DOHH2 (cell line): Measurements from ENCODE around the gene FBXO34.
"Not testable (repeated sequence)": the region's sequence is repeated elsewhere in the genome, so short reads cannot be mapped to it uniquely, and the experiment has no call there.

Source experiments
- H3F3A ChIP-seq: fragments of 200-600 bp; sonication (generic), shearing (Covaris generic); 2 replicates; pipeline ENCODE4 v1.6.0; 2016; ENCODE audit warnings: antibody characterized with exemption, mild to moderate bottlenecking; ENCODE audit not compliant: control insufficient read depth, insufficient read depth
- H3K27ac ChIP-seq: fragments of 200-600 bp; sonication (generic); 2 replicates; pipeline ENCODE4 v1.5.1; 2014; ENCODE audit warnings: low read depth, mild to moderate bottlenecking, low read length, moderate library complexity
- H3K27me3 ChIP-seq: fragments of 200-600 bp; sonication (generic); 2 replicates; pipeline ENCODE4 v1.6.1; 2014; ENCODE audit warnings: mild to moderate bottlenecking, low read length, mixed read lengths; ENCODE audit not compliant: control insufficient read depth
- H3K36me3 ChIP-seq: fragments of 200-600 bp; sonication (generic); 2 replicates; pipeline ENCODE4 v1.6.1; 2014; ENCODE audit warnings: mild to moderate bottlenecking, low read length, moderate library complexity, mixed read lengths; ENCODE audit not compliant: control insufficient read depth
- H3K4me1 ChIP-seq: fragments of 200-600 bp; sonication (generic); 2 replicates; pipeline ENCODE4 v1.6.1; 2014; ENCODE audit warnings: mild to moderate bottlenecking, low read length, mixed read lengths; ENCODE audit not compliant: control insufficient read depth
- H3K4me2 ChIP-seq: fragments of 200-600 bp; sonication (generic); 2 replicates; pipeline ENCODE4 v1.6.0; 2014; ENCODE audit warnings: mild to moderate bottlenecking, low read length, moderate library complexity
- H3K4me3 ChIP-seq: fragments of 200-600 bp; sonication (generic); 2 replicates; pipeline ENCODE4 v1.5.1; 2014; ENCODE audit warnings: mild to moderate bottlenecking, low read length, mixed read lengths
- H3K79me2 ChIP-seq: fragments of 200-600 bp; sonication (generic); 2 replicates; pipeline ENCODE4 v1.6.1; 2014; ENCODE audit warnings: mild to moderate bottlenecking, low read length, mixed read lengths; ENCODE audit not compliant: control insufficient read depth
- H3K9me2 ChIP-seq: fragments of 200-600 bp; sonication (generic); replicated peaks from 2 replicates; pipeline ENCODE4 v1.6.1; 2014; ENCODE audit warnings: mild to moderate bottlenecking, low read length, mixed read lengths; ENCODE audit not compliant: control insufficient read depth
- H3K9me3 ChIP-seq: fragments of 200-600 bp; sonication (generic); 2 replicates; pipeline ENCODE4 v1.6.1; 2014; ENCODE audit warnings: antibody characterized with exemption, low read length, mixed read lengths; ENCODE audit not compliant: control insufficient read depth, insufficient read depth
- H4K20me1 ChIP-seq: fragments of 200-600 bp; sonication (generic); 2 replicates; pipeline ENCODE4 v1.6.0; 2014; ENCODE audit warnings: low read depth, mild to moderate bottlenecking, antibody characterized with exemption, low read length, moderate library complexity; ENCODE audit not compliant: control insufficient read depth, insufficient read depth
- EZH2phosphoT487 ChIP-seq: fragments of 200-600 bp; sonication (generic); IDR thresholded peaks from 2 replicates; pipeline ENCODE4 v1.6.1; 2017; ENCODE audit warnings: borderline replicate concordance, mild to moderate bottlenecking, antibody characterized with exemption, low read length, moderate library complexity, mixed read lengths
- TF ChIP-seq, protein P1 (sequence below): fragments of 200-600 bp; sonication (generic); IDR thresholded peaks from one replicate; pipeline ENCODE4 v1.5.1; 2014; ENCODE audit warnings: antibody characterized with exemption, mild to moderate bottlenecking, low read depth, low read length; ENCODE audit not compliant: poor library complexity, severe bottlenecking

FBXO34 gene

DNA sequence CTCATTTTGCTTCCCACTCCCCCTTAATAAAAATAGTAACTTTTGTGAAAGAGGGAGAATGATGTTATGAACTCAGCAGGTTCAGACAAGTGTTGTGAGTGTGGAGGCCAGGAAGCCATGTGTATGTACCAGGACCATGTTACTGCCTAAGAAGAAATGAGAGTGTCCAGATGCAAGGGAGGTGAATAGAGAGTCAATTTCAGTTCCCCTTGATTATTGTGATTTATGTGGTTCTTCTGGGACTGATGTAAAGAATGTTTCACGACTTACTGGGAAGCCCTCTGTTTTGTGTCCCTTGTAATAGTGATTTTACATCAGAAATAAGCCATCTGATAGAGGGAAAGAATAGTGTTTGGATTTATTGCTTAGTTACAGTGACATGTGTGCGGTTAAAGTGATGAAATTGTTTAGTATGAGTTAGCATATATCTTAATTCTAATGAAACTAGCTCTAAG is 32.5 kb downstream of the FBXO34 start:
- Histone ChIP-seq H3K27me3 (no peaks in the 10 kb centered on the region), H3K36me3 (peaks cover 2% of the 10 kb centered on the region), H3F3A (0 out of 2 replicates have a peak, but pooled peaks cover 5% of the 10 kb centered on the region), H4K20me1 (no peaks in the 10 kb centered on the region), H3K79me2 (peaks cover 84% of the 10 kb centered on the region), H3K4me2 (peak overlapping the region; percentile 22), H3K4me1 (peaks cover 26% of the 10 kb centered on the region), H3K4me3 (no peak overlapping the region), H3K9me2 (no peaks in the 10 kb centered on the region), H3K27ac (no peak overlapping the region), H3K9me3 (no peaks in the 10 kb centered on the region)
- TF ChIP-seq EZH2phosphoT487: no peak
- TF ChIP-seq, protein P1, sequence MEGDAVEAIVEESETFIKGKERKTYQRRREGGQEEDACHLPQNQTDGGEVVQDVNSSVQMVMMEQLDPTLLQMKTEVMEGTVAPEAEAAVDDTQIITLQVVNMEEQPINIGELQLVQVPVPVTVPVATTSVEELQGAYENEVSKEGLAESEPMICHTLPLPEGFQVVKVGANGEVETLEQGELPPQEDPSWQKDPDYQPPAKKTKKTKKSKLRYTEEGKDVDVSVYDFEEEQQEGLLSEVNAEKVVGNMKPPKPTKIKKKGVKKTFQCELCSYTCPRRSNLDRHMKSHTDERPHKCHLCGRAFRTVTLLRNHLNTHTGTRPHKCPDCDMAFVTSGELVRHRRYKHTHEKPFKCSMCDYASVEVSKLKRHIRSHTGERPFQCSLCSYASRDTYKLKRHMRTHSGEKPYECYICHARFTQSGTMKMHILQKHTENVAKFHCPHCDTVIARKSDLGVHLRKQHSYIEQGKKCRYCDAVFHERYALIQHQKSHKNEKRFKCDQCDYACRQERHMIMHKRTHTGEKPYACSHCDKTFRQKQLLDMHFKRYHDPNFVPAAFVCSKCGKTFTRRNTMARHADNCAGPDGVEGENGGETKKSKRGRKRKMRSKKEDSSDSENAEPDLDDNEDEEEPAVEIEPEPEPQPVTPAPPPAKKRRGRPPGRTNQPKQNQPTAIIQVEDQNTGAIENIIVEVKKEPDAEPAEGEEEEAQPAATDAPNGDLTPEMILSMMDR: no peak

DNA sequence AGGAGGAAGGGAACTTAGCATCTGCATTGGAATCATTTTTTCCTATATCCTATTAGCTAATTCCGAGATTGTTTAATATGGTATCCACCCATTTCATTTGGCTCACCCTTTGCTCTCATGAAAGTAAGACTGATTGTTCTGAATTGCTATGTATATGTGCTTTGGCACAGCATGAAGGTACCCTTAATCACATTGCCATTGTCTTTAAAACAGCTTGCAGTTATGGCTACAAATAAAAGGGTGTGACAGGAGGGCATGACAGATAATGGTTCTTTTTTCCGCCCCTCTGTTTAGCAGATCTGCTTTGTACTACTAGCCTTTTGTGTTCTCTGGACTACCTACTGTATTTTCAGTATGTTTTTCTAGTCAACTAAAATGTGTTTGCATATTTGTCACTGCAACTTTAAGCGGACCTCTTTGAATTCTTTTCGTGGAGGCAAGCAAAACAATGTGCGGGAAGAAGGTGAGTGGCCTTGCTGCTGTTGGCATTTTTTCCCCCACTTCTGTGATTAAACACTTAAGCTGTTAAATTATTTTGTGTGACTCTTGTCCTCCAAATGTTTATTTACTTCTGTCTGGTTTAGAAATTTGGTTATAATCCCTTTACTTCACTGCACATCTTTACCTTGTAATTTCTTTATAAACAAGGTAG is 35.8 kb downstream of the FBXO34 start:
- peaks cover 20% of the 10 kb centered on the region for H3K4me1 ChIP-seq
- H3F3A ChIP-seq: 0 out of 2 replicates have a peak, but pooled peaks cover 5% of the 10 kb centered on the region
- H3K9me3 ChIP-seq: peaks cover 17% of the 10 kb centered on the region; the same call in 1 of the 2 replicates
- H3K4me3 ChIP-seq: no peak overlapping the region
- H3K27me3 ChIP-seq: no peaks in the 10 kb centered on the region
- H3K36me3 ChIP-seq: peaks cover 18% of the 10 kb centered on the region
- TF ChIP-seq, protein P1: no peak
- no peak for TF ChIP-seq EZH2phosphoT487
- H3K79me2 ChIP-seq: peaks cover 78% of the 10 kb centered on the region
- no peak overlapping the region for H3K4me2 ChIP-seq
- H3K9me2 ChIP-seq: no peaks in the 10 kb centered on the region
- H4K20me1 ChIP-seq: no peaks in the 10 kb centered on the region
- no peak overlapping the region for H3K27ac ChIP-seq

DNA sequence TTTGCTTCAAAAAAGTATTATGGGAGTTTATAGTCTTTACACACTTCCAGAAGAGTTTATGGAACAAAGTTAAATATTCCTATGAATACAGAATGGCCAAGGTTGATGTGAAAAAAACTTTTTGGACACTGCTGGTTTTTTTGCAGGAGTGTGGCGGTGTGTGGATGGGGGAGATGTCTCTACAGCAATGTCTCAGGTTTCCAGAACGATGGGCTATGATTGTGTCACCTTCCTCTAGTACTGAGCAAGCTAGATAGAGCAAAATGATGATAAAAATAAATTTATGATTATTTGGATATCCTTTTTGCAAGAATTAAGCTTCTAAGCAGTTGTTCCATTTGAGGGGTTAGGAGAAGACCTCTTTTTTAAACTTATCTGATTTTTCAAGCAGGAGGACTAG is 37.9 kb downstream of the FBXO34 start:
- Histone ChIP-seq H3K79me2 (peaks cover 61% of the 10 kb centered on the region), H4K20me1 (no peaks in the 10 kb centered on the region), H3K36me3 (peaks cover 30% of the 10 kb centered on the region), H3K4me1 (no peaks in the 10 kb centered on the region), H3K9me3 (peaks cover 34% of the 10 kb centered on the region; the same call in 1 of the 2 replicates), H3K9me2 (no peaks in the 10 kb centered on the region), H3F3A (no peaks in the 10 kb centered on the region), H3K4me3 (no peak overlapping the region), H3K27me3 (no peaks in the 10 kb centered on the region), H3K4me2 (no peak overlapping the region), H3K27ac (no peak overlapping the region)
- TF ChIP-seq EZH2phosphoT487: no peak

DNA sequence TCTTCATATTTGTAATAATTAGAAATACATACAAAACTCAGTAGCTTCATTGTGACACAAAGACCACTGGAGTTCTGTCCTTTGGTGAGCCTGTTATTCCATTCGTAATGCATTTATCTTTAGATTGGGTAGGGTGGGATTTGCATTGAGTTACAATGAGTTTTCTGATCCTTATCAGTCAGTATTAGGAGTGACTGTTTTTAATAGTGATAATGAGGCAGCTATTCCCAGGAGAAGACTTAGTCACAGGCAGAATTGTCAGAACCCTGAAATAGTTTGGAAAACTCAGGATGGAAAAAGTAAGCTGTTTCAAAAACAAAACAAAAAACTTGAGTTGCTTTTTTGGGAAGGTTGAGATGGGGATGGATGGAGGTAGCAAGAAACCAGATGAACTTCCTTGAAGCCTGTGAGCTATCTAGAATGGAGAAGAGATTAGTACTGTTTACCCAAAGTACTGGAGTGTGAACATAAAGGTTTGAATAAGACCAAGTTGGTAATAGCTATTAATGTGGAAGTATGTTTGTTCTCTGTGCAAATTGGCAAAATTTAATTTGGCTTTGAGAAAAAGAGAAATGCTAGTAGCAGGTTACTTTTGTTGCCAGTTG is 38.6 kb downstream of the FBXO34 start:
- H3K9me2 ChIP-seq: no peaks in the 10 kb centered on the region
- H3K79me2 ChIP-seq: peaks cover 55% of the 10 kb centered on the region
- H3K4me3 ChIP-seq: no peak overlapping the region
- H3K4me2 ChIP-seq: no peak overlapping the region
- H3K27ac ChIP-seq: no peak overlapping the region
- H3K4me1 ChIP-seq: no peaks in the 10 kb centered on the region
- no peak for TF ChIP-seq EZH2phosphoT487
- TF ChIP-seq, protein P1: no peak
- H3K9me3 ChIP-seq: peaks cover 34% of the 10 kb centered on the region; the same call in 1 of the 2 replicates
- no peaks in the 10 kb centered on the region for H3K27me3 ChIP-seq
- H4K20me1 ChIP-seq: no peaks in the 10 kb centered on the region
- H3F3A ChIP-seq: no peaks in the 10 kb centered on the region
- H3K36me3 ChIP-seq: peaks cover 32% of the 10 kb centered on the region

DNA sequence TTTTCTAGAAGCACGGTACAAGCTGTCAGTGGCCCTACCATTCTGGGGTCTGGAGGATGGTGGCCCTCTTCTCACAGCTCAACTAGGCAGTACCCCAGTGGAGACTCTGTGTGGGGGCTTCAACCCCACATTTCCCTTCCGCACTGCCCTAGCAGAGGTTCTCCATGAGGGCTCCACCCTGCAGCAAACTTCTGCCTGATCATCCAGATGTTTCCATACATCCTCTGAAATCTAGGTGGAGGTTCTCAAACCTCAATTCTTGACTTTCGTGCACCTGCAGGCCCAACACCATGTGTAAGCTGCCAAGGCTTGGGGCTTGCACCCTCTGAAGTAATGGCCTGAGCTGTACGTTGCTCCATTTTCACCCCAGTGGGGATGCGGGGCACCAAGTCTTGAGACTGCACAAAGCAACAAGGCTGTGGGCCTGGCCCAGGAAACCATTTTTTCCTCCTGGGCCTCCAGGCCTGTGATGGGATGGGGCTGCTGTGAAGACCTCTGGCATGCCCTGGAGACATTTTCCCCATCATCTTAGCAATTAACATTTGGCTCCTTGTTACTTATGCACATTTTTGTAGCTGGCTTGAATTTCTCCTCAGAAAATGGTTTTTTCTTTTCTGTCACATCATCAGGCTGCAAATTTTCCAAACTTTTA is 41.3 kb downstream of the FBXO34 start:
- not testable (repeated sequence) for H3K4me2 ChIP-seq, H3F3A ChIP-seq, H3K9me2 ChIP-seq, H3K4me3 ChIP-seq, H3K27ac ChIP-seq, H3K27me3 ChIP-seq, H3K4me1 ChIP-seq, H4K20me1 ChIP-seq
- H3K79me2 ChIP-seq: peaks cover 33% of the 10 kb centered on the region
- peaks cover 43% of the 10 kb centered on the region for H3K36me3 ChIP-seq
- peaks cover 36% of the 10 kb centered on the region; the same call in 1 of the 2 replicates for H3K9me3 ChIP-seq
